ENCODE data around the gene HDAC4.

DNA sequence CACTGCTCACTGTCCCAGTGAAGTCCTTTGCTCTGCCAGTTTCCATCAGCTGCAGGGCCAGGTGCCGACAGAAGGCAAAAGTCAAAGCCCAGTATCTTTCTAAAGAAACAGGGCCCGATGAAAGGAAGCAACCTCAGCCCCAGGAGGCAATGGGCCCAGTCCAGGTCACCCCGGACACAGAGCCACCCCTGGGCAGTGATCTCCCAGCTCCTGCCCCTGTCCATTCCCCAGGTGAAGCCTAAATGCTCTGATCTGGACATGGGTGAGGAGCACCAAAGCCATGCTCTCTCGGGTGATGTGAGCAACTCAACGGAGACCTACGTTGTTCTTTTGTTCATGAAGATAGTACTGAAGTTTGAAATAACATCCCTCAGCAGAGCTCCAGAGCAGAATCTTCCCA, 61.6 kb downstream of the HDAC4 start:
- TF ChIP-seq CTCF (conservative IDR thresholded peaks at IDR 0.05; ENCODE audit: low read length) (no peak), EZH2phosphoT487 (IDR thresholded peaks at IDR 0.05; ENCODE audit: borderline replicate concordance) (no peak)

All from Loucy (cell line).